ENCODE measurements around the gene LMOD3. TPM values are rescaled to one million over a fixed set of nuclear protein-coding genes. Genes with fewer than 3 reads are reported as not detected.

LMOD3 gene
- total RNA-seq, 1 donor from 2014 or later = not detected

GRCh38 chr3:69149586-69149985 is 27.2 kb upstream of the LMOD3 start:
- Histone ChIP-seq H3K36me3 (no peaks in the 10 kb centered on the region), H3K4me3 (no peak overlapping the region), H3K27me3 (no peaks in the 10 kb centered on the region), H3K9ac (no peak overlapping the region), H3F3A (ENCODE audit: low read depth) (peaks cover 6% of the 10 kb centered on the region), H4K20me1 (ENCODE audit: low read depth) (no peaks in the 10 kb centered on the region), H3K9me3 (ENCODE audit: low read depth) (no peaks in the 10 kb centered on the region), H3K4me1 (peaks cover 13% of the 10 kb centered on the region), H2AFZ (replicated peaks) (no peak overlapping the region), H3K27ac (no peak overlapping the region), H3K4me2 (no peak overlapping the region), H3K79me2 (ENCODE audit: low read depth) (no peaks in the 10 kb centered on the region)
- no peak for TF ChIP-seq EZH2phosphoT487 (IDR thresholded peaks at IDR 0.05)
- Mint-ChIP-seq H3K27me3 (ENCODE audit: insufficient read depth, low read depth) (no peaks in the 10 kb centered on the region), H3K4me1 (peaks cover 8% of the 10 kb centered on the region), H3K27ac (no peak overlapping the region), H3K36me3 (no peaks in the 10 kb centered on the region), H3K4me3 (no peak overlapping the region), H3K9me3 (no peaks in the 10 kb centered on the region)
- no peak for DNase-seq (ENCODE audit: low spot score)

DNA sequence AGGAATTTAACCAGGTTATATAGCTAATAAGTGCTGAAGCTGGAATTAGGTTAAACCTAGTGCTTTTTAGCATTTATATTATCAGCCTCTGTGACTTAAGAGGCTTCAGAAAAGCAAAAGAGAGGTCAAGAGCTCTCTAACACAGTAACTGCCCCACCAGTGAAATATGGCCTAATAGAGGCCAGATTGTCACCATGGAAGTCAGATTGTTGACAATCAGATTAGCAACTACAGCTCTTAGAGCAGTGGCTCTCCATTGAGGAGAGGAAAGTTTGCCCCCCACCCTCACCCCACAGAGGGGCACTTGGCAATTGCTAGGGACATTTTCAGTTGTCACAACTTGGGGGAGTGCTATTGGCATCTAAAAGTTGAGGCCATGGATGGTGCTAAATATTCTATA is 23.3 kb upstream of the LMOD3 start:
- no peak for TF ChIP-seq EZH2 (IDR thresholded peaks at IDR 0.05)
- no peak for TF ChIP-seq EZH2phosphoT487 (IDR thresholded peaks at IDR 0.05)
- no peak for TF ChIP-seq CTCF (IDR thresholded peaks at IDR 0.05)
- Histone ChIP-seq H2AFZ (replicated peaks) (no peak overlapping the region), H3K4me1 (peaks cover 21% of the 10 kb centered on the region), H3F3A (ENCODE audit: low read depth) (peaks cover 13% of the 10 kb centered on the region), H3K36me3 (no peaks in the 10 kb centered on the region), H3K79me2 (ENCODE audit: low read depth) (no peaks in the 10 kb centered on the region), H3K4me2 (no peak overlapping the region), H4K20me1 (ENCODE audit: low read depth) (no peaks in the 10 kb centered on the region), H3K9ac (no peak overlapping the region), H3K27me3 (no peaks in the 10 kb centered on the region), H3K9me3 (ENCODE audit: low read depth) (no peaks in the 10 kb centered on the region), H3K4me3 (no peak overlapping the region), H3K27ac (no peak overlapping the region)
- H3K27ac Mint-ChIP-seq = no peak overlapping the region
- H3K4me3 Mint-ChIP-seq = no peak overlapping the region
- peaks cover 18% of the 10 kb centered on the region for H3K4me1 Mint-ChIP-seq
- no peaks in the 10 kb centered on the region for H3K9me3 Mint-ChIP-seq
- no peaks in the 10 kb centered on the region for H3K27me3 Mint-ChIP-seq (ENCODE audit: insufficient read depth, low read depth)
- H3K36me3 Mint-ChIP-seq = no peaks in the 10 kb centered on the region
- DNase-seq (ENCODE audit: low spot score) = no peak

- Histone ChIP-seq H3K27ac (no peak overlapping the region), H3K4me1 (peaks cover 21% of the 10 kb centered on the region), H3K4me2 (peak overlapping the region; percentile 58), H2AFZ (replicated peaks) (no peak overlapping the region), H3K27me3 (no peaks in the 10 kb centered on the region), H3K9ac (no peak overlapping the region), H3F3A (ENCODE audit: low read depth) (peaks cover 13% of the 10 kb centered on the region), H3K4me3 (no peak overlapping the region), H3K79me2 (ENCODE audit: low read depth) (no peaks in the 10 kb centered on the region), H3K36me3 (no peaks in the 10 kb centered on the region), H4K20me1 (ENCODE audit: low read depth) (no peaks in the 10 kb centered on the region), H3K9me3 (ENCODE audit: low read depth) (no peaks in the 10 kb centered on the region)
- peak; percentile 62 for DNase-seq (ENCODE audit: low spot score)
- H3K36me3 Mint-ChIP-seq = no peaks in the 10 kb centered on the region
- TF ChIP-seq EZH2 (IDR thresholded peaks at IDR 0.05) (no peak), CTCF (IDR thresholded peaks at IDR 0.05) (no peak), EZH2phosphoT487 (IDR thresholded peaks at IDR 0.05) (no peak)
- H3K27ac Mint-ChIP-seq = no peak overlapping the region
- H3K27me3 Mint-ChIP-seq (ENCODE audit: insufficient read depth, low read depth) = no peaks in the 10 kb centered on the region
- no peaks in the 10 kb centered on the region for H3K9me3 Mint-ChIP-seq
- peaks cover 18% of the 10 kb centered on the region for H3K4me1 Mint-ChIP-seq
- H3K4me3 Mint-ChIP-seq = no peak overlapping the region
These were observed 22.3 kb upstream of the LMOD3 start for GRCh38 chr3:69144631-69145245.

GRCh38 chr3:69143612-69144011 is 21.2 kb upstream of the LMOD3 start:
- Mint-ChIP-seq H3K4me1 (peaks cover 18% of the 10 kb centered on the region), H3K4me3 (no peak overlapping the region), H3K9me3 (no peaks in the 10 kb centered on the region), H3K27ac (no peak overlapping the region), H3K27me3 (ENCODE audit: insufficient read depth, low read depth) (no peaks in the 10 kb centered on the region), H3K36me3 (no peaks in the 10 kb centered on the region)
- Histone ChIP-seq H3F3A (ENCODE audit: low read depth) (peaks cover 13% of the 10 kb centered on the region), H3K27me3 (no peaks in the 10 kb centered on the region), H3K9ac (no peak overlapping the region), H3K4me1 (peaks cover 21% of the 10 kb centered on the region), H3K79me2 (ENCODE audit: low read depth) (no peaks in the 10 kb centered on the region), H3K27ac (no peak overlapping the region), H3K4me3 (no peak overlapping the region), H2AFZ (replicated peaks) (no peak overlapping the region), H3K4me2 (no peak overlapping the region), H3K9me3 (ENCODE audit: low read depth) (no peaks in the 10 kb centered on the region), H3K36me3 (no peaks in the 10 kb centered on the region), H4K20me1 (ENCODE audit: low read depth) (no peaks in the 10 kb centered on the region)
- DNase-seq (ENCODE audit: low spot score) = no peak
- no peak for TF ChIP-seq CTCF (IDR thresholded peaks at IDR 0.05)
- TF ChIP-seq EZH2 (IDR thresholded peaks at IDR 0.05) = no peak
- TF ChIP-seq EZH2phosphoT487 (IDR thresholded peaks at IDR 0.05) = no peak
